ENCODE measurements around the gene LPP.

The LPP gene

GRCh38 chr3:188729422-188729821 lies 575.5 kb downstream of the LPP start:
- no peak for DNase-seq

DNA sequence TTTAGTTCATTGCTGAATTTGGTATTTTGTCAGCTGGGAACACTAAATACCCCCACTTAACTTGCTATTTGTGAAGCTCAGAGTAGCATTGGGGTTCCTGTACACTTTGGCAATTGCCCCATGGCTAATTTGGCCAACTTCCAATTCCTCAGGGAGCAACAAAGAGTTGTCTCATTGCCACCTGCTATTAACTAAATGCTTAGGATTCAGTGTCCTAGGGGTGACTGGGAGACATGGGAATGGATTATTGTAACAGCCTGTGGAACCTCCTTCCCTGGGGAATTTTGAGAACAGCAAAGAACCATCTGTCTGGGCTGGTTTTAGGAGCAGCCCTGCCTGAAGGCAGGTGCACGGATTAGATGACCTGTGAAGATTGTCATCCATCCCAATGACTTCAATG lies 580.4 kb downstream of the LPP start:
- peak; percentile 93 for DNase-seq

DNA sequence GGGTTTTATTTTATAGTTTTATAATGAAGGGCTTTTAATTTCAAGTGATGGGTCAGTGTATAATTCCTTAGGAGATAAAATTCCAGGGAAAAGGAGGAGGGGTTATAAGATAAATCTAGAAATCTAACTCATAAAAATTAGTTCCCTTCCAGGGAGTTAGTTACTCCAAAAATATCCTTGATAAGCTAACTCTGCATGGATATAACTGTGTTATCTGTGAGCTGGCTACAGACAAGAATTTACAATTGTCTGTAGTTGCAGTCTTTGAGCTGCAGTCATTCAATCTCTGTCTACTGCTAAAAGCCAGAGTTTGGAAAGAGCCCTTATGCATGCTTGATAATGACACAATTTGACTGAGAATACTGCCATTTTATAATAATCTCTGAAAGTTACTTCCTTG lies 585.6 kb downstream of the LPP start:
- no peak for DNase-seq

GRCh38 chr3:188740010-188740409 lies 586.1 kb downstream of the LPP start:
- no peak for DNase-seq

DNA sequence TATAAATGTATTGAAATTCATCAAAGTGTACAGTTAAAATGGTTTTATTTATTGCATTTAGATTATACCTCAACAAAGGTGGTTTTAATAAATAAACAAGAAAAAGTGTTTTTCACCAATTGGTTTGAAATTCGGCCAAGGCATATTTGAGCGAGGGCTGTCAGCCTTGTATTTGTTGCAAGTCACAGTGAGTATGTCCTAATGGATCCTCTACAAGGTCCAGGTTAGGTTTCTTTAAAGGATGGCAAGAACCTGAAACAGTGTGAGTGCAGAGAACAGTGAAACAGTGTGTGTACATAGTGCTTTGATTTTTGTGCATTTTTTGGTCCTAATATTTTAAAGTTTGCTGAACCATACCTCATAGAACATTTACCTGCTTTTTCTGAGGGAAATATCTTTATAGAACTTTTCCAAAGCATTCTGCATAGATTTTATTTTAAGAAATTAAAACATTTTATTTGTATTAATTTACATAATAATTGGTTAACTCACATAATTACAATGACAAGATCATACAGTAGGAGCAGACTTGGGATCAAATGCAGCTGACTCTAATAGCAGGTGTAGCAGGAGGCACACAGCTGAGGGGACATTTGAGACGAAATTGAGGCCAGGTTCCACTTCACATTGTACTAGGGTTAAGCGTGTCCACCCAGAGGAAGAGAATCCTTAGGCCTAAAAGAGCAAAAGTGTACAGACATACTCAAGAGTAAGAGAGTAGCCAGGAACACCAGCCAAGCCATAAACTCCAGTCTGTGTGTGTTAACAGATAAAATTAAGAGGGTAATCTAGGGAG lies 589.0 kb downstream of the LPP start:
- peak; percentile 34 for DNase-seq

- DNase-seq = no peak
These were observed 590.2 kb downstream of the LPP start for GRCh38 chr3:188744166-188744565.

DNA sequence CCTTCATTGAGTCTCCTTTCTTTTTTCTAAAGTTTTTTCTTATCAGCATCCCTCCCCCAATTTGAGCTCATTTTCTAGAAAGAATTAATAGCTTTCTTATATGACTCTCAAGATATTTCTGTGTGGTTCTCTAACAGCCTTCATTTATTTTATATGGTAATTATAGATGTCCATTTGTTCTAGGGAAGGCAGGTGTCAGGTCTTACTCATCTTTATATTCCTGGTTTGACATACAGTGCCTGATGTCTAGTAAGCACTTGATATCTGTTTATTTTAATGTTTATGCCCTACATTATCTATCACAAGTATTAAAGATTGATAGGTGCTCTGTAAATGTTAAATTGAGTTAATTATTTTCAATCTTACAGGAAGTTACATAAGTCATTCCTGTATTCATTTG lies 591.1 kb downstream of the LPP start:
- no peak for DNase-seq

DNA sequence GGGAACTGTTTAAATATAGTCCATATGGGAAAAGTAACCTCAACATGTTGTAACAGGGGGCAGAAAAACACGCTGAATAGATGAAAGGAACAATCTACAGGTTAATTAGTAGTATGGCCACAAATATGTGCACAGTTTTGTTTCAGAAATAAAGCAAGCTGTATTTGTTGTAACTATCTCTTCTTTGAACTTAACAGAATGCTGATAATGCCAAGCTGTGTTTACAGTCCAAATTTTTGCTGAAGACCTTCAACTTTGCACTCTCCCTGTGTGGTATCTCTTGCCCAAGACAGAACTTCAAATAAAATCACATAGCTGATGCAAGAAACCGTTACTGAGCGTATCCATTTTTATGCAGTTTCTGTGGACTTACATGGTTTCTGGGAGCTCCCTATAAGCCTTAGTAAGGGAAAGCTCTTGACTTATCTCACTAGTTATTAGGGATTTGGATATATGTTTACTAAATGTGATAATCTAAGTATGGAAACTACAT lies 592.4 kb downstream of the LPP start:
- DNase-seq = no peak

DNA sequence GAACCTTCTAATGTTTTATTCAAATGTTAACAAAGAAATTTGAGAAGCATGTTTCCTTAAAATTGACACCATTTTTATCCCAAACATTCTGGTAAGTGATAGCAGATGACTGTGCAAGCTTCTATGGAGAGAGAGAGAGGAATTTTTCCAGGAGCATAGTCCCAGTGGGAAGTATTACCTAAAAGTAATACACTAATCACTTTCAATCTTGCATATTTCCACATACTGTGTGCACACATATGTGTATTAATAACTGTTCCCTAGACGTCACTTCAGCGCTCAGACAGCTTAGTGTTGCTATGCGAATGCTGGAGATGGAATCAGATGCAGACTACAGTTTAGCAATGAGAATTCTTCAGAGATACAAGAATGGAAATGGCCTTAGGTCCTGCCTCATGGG lies 593.5 kb downstream of the LPP start:
- DNase-seq = no peak

GRCh38 chr3:188749010-188749617 lies 595.2 kb downstream of the LPP start:
- DNase-seq = no peak

DNA sequence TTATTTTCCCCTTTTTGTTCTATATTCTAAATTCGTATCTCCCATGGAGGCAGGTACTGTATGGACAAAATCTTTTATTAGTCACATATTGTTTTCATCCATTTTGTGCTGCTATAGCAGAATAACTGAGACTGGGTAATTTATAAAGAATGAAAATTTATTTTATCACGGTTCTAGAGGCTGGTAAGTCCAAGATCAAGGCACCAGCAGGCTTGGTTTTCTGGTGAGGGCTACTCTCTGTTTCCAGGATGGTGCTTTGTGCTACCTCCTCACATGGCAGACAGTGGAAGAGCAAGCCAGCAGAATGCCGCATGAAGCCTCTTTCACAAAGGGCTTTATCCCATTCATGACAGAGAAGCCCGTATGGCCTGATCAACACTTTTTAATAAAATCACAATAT lies 595.9 kb downstream of the LPP start:
- no peak for DNase-seq

DNA sequence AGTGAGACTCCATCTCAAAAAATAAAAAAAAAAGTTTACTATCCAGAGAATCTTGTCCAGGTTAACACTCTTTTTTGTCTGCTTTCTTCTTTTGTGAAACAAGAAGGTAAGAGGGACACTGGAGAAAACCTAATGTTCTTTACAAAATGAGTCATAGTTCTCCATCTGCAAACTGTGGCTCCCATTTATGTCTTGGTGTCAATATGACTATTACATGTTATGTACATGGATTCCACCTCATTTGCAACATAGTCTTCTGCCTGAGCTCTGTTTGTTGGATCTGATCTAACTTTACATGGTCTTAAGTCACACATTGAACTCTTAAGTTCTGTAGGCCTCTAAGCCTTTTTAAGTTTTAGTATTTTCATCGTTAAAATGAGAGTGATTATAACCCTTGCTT lies 596.7 kb downstream of the LPP start:
- no peak for DNase-seq

DNA sequence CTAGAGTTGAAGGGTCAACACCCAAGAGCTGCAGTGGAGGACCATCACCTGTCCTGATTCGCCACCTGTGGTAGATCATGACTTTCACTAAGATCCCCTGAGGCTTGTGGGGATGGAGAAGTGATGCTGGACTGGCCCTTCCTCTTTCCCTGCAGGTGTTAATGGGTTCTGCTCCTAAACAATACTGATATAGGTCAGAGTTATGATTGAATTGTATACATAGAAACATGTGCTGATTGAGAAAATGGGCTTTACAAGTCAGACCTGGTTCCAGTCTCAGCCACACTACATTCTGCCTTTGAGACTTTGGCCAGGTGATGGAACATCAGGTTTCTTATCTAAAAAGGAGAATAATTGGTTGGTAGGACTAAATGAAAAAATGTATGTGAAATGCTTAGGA lies 598.9 kb downstream of the LPP start:
- DNase-seq = no peak

DNA sequence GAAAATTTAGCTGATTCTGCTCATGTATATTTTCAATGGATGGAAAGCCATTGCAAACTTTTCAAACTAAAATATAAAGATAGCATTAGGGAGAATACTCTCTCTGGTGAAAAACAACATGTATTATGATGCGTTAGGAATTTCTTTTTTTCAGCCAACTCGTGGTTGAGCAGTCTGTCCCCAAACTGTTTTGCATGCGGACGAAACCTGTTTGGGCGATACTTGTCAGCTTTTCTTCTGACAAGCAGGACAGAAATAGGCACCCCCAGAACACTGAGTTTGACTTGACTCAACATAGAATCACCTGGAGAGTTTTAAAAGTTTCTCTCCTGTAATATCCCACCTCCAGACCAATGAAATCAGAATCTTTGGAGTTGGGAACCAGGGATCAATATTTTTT lies 600.3 kb downstream of the LPP start:
- DNase-seq = no peak

DNA sequence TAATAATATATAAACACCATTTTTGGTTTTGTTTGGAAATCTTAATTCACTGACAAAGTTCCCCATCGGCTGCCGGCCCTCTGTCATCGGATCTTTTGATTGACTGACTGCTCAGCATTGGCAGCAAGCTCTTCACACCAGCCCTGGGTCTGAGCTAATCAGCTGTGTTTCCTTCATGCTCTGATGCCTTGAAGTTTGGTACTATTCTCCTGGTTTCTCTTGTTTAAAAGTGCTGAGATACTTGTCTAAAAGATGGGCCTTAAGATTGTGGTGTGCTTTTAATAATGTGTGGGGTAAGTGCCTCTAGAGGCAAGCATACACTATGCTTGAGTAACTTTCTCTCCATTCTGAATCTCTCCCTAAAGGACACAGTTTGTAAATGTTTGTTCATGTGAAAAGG lies 602.3 kb downstream of the LPP start:
- no peak for DNase-seq

GRCh38 chr3:188759336-188760005 lies 605.5 kb downstream of the LPP start:
- no peak for DNase-seq

DNA sequence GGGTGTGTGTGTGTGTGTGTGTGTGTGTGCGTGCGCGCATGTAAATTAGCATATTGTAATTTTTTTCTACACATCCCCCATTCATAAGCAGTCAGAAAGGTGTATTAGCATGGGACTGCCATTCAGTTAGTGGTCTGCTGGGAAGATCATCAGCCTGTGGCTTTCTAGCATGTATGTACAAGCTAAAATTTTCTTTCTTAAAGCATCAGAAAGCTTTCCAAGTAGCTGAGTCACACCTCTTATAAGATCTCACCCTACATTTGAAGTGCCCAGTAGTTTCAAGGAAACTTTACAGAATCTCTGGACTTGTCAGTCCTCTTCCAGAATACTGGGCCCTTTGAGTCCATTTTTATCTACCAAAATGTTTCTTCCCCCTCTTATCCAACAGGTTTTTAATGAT lies 606.5 kb downstream of the LPP start:
- no peak for DNase-seq

- DNase-seq = no peak
These were observed 607.5 kb downstream of the LPP start for GRCh38 chr3:188761439-188761838.

DNA sequence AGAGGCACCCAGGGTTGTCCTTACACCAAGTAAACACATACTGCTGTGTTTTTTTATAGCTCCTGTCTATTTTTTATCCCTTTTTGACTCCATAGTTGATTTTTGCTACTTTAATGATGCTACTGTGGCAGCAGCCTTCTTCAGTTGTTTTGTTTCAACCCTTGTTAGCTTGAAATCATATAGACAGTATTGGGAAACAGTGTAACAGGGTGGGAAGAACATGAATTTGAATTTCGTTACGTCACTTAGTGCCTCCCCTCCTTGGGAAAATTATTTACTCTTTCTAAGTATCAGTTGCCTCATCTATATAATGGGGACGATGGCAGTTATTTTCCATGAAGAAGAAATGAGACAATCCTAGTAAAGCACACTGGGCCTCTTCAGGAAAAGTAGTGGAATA lies 608.0 kb downstream of the LPP start:
- DNase-seq = no peak

GRCh38 chr3:188764609-188765008 lies 610.7 kb downstream of the LPP start:
- no peak for DNase-seq

GRCh38 chr3:188769831-188770230 lies 615.9 kb downstream of the LPP start:
- DNase-seq = no peak

GRCh38 chr3:188772886-188773285 lies 618.9 kb downstream of the LPP start:
- no peak for DNase-seq

GRCh38 chr3:188775412-188775811 lies 621.5 kb downstream of the LPP start:
- no peak for DNase-seq

- no peak for DNase-seq
These were observed 622.5 kb downstream of the LPP start for GRCh38 chr3:188776447-188776846.
